ENCODE results near the gene LMNTD2. TPM values are rescaled to one million over a fixed set of nuclear protein-coding genes. Genes with fewer than 3 reads are reported as not detected.

Gene LMNTD2, protein sequence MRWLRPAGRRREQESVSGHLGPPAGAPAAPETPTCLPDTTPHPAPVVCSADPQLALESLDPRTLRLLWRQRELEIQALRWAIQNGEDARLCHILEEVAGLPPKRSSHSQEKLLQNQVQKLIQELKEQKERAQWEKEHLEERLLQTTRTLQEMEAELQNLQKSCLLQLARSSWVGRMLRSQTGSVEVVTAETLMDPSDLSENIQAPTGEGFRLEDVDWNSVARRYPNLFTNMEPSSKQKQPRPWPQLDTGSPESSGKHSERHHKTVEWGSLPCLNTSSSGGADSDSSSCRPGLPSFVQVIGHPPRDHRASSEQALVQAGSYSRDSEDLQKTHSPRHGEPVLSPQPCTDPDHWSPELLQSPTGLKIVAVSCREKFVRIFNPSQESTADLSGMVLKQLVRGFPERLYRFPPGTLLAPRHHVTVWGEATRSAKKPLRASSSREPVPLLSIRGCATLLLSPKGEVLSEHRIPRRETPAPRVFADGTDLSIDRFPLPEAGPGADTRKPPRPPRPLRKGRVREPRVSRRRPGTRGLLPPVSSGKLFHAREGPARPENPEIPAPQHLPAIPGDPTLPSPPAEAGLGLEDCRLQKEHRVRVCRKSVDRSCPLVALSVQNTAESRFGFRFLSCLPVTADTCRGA
- total RNA-seq = 1.3 TPM

DNA sequence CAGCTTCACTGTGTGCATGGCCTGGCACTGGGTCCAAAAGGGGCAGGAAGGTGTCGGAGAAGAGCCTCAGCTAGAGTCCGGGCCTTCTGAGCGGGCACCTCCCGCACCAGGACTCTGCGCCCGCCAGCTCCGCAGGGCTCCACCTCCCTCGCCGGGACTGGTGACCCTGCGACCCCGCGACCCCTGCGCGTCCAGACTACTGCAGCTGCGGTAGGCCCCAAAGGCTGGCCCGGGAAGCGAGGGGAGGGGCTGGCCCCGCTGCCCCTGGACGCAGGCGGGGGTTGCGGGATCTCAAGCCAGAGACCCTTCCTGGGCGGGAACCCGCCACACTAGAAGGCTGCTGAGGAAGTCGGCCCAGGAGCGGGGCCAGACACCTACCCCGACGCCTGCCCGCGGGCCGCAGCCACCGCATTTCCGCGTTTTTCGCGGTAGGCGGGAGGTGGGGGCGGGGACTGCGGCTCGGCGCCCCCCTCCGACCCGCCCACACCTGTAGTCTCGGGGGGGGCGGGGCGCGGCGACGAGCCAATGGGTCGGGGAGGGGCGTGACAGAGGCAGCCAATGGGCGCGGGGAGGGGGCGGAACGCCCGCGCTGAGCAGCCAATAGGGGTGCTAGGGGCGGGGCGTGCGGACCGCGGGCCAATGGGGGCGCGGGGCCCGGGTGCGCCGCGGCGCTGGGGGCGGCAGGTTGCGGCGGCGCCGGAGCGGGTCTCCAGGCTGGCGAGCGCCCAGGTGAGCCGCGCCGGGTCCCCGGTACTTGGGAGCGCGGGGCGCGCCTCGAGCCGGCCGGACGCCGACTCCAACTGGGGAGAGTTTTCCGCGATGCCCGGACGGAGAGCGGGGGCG lies at the start of gene LMNTD2, which contains the start of gene RASSF7:
LMNTD2 (minus strand) TSS at position 434 of the 843 bp plus-strand sequence; CDS start at position 412, 22 bp downstream.
RASSF7 (plus strand) TSS at position 666 of the 843 bp plus-strand sequence. CDS start 799 bp downstream, outside the sequence.
- ATAC-seq (peak; percentile 93), DNase-seq (ENCODE audit: low spot score) (peak; percentile 93)
- intact Hi-C loops (cut with DNase I) = no loop called here

DNA sequence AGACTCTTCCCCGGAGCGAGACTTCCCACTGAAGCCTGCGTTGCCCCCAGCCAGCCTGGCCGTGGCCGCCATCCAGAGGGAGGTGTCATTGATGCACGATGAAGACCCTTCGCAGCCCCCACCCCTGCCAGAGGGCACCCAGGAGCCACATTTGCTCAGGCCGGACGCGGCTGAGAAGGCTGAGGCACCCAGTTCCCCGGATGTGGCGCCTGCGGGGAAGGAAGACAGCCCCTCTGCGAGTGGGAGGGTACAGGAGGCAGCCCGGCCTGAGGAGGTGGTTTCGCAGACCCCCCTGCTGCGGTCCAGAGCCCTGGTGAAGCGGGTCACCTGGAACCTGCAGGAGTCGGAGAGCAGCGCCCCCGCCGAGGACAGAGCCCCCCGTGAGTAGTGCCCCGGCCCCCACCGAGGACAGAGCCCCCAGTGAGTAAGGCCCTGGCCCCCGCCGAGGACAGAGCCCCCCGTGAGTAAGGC lies 48.8 kb upstream of the LMNTD2 start:
- intact Hi-C loops (cut with DNase I) = no loop called here
- ATAC-seq (no peak), DNase-seq (ENCODE audit: low spot score) (no peak)

DNA sequence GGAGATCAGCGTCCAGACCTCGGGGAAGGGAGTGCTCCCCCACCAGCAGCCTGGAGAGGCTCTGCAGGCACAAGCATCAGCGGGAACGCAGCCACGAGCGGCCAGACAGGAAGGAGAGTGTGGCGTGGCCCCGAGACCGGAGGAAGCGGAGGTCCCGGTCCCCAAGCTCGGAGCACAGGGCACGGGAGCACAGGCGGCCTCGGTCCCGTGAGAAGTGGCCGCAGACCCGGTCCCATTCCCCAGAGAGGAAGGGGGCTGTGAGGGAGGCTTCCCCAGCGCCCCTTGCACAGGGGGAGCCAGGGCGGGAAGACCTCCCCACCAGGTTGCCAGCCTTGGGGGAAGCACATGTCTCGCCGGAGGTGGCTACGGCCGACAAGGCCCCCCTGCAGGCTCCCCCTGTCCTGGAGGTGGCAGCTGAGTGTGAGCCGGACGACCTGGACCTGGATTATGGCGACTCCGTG lies 48.3 kb upstream of the LMNTD2 start:
- ATAC-seq (no peak), DNase-seq (ENCODE audit: low spot score) (no peak)
- intact Hi-C loops (cut with DNase I) = no loop called here

DNA sequence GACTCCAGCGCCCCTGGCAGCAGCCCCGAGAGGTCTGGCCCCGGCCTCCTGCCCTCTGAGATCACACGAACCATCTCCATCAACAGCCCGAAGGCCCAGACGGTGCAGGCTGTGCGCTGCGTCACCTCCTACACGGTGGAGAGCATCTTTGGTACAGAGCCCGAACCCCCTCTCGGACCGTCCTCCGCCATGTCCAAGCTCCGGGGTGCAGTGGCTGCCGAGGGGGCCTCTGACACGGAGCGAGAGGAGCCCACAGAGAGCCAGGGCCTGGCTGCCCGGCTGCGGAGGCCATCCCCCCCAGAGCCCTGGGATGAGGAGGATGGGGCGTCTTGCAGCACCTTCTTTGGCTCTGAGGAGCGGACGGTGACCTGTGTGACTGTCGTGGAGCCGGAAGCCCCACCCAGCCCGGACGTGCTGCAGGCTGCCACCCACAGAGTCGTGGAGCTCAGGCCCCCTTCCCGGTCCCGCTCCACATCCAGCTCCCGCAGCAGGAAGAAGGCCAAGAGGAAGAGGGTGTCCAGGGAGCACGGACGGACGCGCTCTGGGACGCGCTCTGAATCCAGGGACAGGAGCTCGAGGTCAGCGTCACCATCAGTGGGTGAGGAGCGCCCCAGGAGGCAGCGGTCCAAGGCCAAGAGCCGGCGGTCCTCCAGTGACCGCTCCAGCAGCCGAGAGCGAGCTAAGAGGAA lies 47.6 kb upstream of the LMNTD2 start:
- intact Hi-C loops (cut with DNase I) = no loop called here
- DNase-seq (ENCODE audit: low spot score) (no peak), ATAC-seq (no peak)

DNA sequence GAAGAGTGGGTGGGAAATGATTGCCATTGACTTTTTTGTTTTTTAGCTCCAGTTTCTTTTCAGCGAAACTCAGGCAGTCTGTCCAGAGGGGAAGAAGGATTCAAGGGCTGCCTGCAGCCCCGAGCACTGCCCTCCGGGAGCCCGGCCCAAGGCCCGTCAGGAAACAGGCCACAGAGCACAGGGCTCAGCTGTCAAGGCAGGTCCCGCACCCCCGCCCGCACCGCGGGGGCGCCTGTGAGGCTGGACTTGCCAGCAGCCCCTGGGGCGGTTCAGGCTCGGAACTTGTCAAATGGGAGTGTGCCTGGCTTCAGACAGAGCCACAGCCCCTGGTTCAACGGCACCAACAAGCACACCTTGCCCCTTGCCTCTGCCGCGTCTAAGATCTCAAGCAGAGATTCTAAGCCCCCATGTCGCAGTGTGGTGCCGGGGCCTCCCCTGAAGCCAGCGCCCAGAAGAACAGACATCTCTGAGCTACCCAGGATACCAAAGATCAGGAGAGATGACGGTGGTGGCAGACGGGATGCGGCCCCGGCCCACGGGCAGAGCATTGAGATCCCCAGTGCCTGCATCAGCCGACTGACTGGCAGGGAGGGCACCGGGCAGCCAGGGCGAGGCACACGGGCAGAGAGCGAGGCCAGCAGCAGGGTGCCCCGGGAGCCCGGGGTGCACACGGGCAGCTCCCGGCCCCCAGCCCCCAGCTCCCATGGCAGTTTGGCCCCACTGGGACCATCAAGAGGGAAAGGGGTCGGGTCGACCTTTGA lies 46.7 kb upstream of the LMNTD2 start:
- DNase-seq (ENCODE audit: low spot score) = no peak

DNA sequence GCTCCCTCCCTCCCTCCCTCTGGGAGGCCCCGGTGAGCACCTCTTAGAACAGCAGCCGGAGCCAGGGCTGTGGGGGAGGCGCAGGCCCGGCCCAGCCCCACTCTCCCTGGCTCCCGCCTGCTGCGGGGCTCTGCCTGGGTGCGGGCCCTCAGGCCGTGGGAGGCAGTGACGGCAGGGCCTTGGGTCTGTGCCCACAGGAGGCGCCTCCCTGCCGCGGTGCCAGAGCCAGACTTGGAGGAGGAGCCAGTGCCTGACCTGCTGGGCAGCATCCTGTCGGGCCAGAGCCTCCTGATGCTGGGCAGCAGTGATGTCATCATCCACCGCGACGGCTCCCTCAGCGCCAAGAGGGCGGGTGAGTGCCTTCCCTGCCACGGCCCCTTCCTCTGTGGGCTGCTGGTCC lies 45.7 kb upstream of the LMNTD2 start:
- DNase-seq (ENCODE audit: low spot score) (no peak), ATAC-seq (peak; percentile 39)
- intact Hi-C loops (cut with DNase I) = no loop called here

More for the DNA sequence above, 46.7 kb upstream of the LMNTD2 start:
- no peak for ATAC-seq
- intact Hi-C loops (cut with DNase I) = no loop called here

DNA sequence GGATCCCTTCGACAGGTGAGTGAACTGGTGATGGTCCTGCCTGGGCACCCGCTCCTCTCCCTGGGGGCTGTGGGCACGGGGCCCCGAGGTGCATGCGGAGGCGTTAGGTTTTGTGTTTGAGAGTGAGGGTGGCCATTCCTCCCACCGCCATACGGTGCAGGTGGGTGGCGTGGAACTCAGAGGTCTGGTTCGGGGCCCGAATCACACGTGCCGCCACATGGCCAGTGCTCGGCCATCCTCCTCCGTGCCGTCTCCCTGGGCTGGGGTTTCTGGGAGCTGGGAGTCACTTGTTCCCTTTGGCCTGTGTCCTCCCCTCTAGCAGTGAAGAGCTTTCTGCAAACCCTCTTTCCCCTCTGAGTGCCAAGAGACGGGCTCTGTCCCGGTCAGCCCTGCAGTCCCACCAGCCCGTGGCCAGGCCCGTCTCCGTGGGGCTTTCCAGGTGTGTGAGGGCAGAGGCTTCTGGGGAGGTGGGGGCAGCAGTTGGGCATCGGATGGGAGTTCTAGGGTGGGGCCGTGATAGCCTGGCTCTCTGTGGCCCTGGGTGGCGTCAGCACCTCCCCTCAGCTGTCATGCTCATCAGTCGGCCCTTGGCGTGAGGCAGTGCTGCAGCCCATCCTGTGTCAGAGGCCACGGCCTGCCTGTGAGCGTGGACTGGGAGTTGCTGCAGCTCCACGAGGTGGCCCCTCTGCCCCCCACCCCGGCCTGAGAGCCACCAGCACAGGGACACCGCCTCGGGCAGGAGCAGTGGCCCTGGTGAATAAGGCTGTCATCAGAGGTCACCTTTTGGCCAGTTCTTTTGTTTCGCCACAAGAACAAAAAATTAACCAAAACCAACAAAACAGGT lies 45.0 kb upstream of the LMNTD2 start:
- DNase-seq (ENCODE audit: low spot score) = no peak
- intact Hi-C loops (cut with DNase I) = no loop called here
- ATAC-seq = no peak

DNA sequence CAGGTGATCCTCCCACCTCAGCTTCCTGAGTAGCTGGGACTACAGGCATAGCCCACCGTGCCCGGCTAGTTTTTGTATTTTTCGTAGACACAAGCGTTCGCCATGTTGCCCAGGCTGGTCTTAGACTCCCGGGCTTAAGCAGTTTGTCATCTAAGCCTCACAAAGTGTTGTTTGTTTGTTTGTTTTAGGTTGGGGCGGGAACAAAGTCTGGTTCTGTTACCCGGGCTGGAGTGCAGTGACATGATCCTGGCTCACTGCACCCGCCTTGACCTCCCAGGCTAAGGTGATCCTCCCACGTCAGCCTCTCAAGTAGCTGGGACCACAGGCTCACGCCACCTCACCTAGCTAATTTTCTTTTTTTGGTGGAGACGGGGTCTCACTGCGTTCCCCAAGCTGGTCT lies 42.6 kb upstream of the LMNTD2 start:
- intact Hi-C loops (cut with DNase I) = no loop called here
- DNase-seq (ENCODE audit: low spot score) = no peak
- no peak for ATAC-seq

DNA sequence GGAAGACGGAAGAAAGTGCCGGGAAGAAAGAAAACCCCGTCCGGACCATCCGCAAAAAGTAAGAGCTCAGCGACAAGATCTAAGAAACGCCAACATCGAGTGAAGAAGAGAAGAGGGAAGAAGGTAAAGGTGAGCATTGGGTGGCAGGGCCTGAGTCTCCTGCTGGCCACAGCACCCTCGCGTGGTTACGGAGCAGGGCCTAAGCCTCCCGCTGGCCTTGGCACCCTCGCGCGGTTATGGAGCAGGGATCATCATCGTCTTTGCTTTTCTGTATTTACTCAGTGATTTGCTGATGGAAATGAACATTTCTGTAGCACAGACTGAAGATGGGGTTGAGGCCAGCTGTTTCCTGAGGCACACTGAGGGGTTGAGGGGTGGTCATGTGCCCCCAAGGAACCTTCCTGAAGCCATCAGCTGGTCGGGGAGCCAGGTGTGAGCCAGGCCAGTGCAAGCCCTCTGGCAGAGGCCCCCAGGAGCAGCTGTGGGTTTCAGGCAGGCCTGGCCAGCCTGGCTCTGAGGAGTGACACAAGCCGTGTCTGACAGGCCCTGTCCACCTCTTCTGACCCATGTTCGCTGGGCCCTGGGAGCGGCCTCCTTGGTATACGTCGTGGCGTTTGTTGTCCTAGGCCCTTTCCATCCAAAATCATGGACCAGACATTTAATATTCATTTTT lies 41.2 kb upstream of the LMNTD2 start:
- intact Hi-C loops (cut with DNase I) = no loop called here
- DNase-seq (ENCODE audit: low spot score) (no peak), ATAC-seq (no peak)

DNA sequence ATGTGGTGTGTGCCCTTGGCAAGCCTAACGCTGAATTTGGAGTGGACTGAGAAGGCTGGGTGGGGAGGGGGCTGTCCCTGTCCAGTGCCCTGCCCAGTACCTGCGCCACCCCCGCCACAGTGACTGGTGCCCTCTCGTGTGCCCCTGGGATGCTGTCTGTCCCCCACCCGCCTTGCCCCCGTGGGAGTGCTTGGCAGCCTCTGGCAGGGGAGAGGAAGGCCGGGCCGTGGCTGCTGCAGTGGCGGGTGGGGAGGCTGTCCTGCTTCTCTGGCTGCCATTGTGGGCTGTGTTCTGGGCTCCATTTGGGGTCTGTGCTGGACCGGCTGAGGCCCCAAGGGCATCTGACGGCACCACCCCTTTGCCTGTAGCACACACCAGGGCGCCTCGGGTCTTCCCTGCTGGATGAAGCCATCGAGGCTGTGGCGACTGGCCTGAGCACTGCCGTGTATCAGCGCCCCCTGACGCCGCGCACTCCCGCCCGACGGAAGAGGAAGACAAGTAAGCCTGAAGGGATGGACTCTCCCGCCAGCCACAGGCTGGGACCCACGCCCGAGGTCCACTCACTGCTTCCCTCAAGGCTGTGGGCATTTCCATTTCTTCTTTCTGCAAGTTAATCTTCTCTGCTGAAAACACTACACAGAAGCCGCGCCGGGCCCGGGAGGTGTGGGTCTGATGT lies 37.6 kb upstream of the LMNTD2 start:
- no peak for ATAC-seq
- intact Hi-C loops (cut with DNase I) = no loop called here
- DNase-seq (ENCODE audit: low spot score) = no peak

DNA sequence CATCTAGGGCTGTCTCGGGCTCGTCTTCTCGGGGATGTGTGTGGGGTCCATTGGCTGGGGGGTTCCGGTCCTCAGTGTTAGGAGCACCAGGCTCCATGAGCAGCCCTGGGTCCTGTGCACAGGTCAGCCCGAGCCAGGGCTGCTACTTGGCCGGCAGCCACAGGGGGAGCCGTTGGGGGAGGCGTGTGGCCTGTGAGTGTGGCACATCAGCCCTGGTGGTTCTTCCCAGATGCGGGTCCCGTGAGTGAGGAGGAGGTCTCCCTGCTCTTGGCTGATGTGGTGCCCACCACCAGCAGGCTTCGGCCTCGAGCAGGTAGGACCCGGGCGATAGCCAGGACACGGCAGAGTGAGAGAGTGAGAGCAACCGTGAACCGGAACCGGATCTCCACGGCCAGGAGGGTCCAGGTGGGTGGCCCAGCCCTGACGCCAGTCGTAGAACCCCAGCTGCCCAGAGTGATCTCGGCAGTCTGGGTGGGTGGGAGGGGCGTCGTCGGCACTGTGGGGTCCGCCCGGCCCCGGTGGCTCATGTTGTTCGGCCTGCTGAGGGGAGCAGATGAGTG lies 36.7 kb upstream of the LMNTD2 start:
- intact Hi-C loops (cut with DNase I) = no loop called here
- ATAC-seq = peak; percentile 19
- no peak for DNase-seq (ENCODE audit: low spot score)

DNA sequence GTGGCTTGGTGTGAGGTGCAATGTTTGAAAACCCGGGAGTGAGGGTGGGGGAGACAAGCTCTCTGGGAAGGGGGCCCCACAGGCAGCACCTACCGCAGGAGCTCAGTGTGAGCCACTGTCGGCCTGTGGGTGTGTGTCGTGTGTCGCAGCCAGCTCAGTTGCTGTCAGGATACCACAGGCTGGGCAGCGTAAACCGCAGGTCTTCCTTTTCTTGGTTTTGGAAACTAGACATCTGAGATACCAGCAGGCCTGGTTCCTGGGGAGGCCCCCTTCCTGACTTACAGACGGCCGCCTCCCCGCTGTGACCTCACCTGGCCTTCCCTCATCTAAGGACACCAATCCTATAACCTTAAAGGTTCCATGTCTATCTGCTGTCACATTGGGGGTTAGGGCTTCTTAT lies 35.8 kb upstream of the LMNTD2 start:
- DNase-seq (ENCODE audit: low spot score) (no peak), ATAC-seq (no peak)
- intact Hi-C loops (cut with DNase I) = no loop called here

DNA sequence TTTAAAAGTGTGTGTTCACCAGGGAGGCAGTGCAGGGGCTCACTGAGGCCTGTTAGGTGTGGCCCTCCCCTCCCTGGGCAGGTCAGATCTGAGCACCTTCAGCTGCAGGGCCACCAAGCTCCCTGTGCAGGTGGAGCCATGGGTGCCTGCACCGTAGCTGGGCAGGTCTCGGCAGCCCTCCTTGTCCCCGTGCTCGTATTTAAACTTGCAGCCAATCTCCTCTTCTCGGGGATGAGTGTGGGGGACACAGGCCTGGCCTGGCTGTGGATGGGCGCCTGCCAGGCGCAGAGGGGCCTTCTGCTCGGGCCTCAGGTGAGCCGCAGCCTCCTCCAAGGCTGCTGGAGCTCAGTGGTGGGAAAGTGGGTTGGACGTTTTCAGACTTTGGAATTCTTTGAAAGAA lies 34.9 kb upstream of the LMNTD2 start:
- DNase-seq (ENCODE audit: low spot score) (no peak), ATAC-seq (no peak)
- intact Hi-C loops (cut with DNase I) = no loop called here

DNA sequence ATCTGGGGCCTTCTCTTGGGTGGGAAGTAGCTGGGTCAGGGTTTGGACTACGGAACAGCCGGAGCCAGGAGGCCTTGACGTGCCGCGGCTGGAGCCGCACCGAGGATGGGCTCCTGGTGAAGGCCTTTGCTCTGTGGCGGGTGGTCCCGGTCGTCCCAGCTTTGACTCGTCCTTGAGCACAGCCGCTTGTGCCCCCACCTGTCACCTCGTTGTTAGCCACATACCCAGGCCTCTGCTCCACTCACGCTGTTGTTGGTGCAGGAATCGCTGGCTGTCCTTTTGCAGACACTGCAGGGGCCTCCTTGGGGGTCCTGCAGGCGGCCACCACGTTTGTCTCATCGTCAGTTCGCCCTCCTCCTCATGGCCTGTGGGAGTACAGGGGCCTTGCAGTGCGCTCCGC lies 32.8 kb upstream of the LMNTD2 start:
- ATAC-seq = no peak
- intact Hi-C loops (cut with DNase I) = no loop called here

DNA sequence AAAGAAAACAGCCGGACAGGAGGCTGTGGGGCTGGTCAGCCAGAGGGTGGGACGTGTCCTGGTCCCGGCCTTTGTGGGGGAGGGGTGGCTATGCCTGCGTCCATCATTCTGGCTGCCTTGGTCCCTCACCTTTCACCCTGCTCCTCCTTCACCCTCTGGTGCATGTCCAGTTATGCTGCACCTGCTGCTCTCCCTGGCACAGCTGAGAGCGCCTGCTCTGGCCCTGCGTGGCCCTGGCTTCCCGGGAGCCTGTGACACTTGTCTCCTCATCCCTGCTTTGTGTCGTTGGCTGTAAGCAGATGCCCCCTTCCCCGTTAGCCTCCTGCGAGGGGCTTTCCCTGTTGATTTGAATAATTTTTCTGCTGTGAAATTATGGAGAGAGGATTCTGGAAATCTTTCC lies 32.4 kb upstream of the LMNTD2 start:
- intact Hi-C loops (cut with DNase I) = no loop called here
- ATAC-seq (no peak), DNase-seq (ENCODE audit: low spot score) (no peak)

More for the DNA sequence above, 32.8 kb upstream of the LMNTD2 start:
- DNase-seq (ENCODE audit: low spot score) = no peak

DNA sequence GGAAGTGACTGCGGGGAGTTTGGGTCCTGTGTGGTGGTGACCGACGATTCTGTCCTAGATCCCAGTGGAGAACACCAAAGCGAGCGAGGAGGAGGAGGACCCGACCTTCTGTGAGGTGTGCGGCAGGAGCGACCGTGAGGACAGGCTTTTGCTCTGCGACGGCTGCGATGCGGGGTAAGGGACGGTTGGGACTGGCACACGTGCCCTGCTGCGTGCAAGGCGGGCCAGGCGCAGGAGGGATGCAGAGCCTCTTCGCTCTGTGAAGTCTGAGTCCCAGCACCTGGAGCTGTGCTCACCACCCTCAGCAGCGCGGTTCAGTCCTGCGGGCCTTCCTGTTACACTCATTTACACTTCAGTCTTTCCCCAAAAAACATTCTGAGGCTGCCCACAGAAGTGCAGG lies 32.0 kb upstream of the LMNTD2 start:
- DNase-seq (ENCODE audit: low spot score) (no peak), ATAC-seq (no peak)
- intact Hi-C loops (cut with DNase I) = no loop called here

All from sciatic nerve (tissue), 2 donors.